Fibroblast of skin of right quadriceps (primary cell): Measurements from ENCODE around the gene DCLK1.
A peak's percentile ranks its signal among the peaks of the same experiment; 100 is the strongest.

Source experiments
- DNase-seq: peaks from one replicate; pipeline ENCODE4 v3.0.0-alpha.2; 2013

DCLK1 gene

GRCh38 chr13:35856084-35856483, 275.1 kb downstream of the DCLK1 start:
- DNase-seq = no peak

- peak; percentile 36 for DNase-seq
Measured at GRCh38 chr13:35855531-35856019, 275.6 kb downstream of the DCLK1 start.

- no peak for DNase-seq
Measured at GRCh38 chr13:35854286-35854685, 276.9 kb downstream of the DCLK1 start.

- no peak for DNase-seq
Measured at GRCh38 chr13:35851881-35852280, 279.3 kb downstream of the DCLK1 start.

- no peak for DNase-seq
Measured at GRCh38 chr13:35851356-35851755, 279.8 kb downstream of the DCLK1 start.

- DNase-seq = no peak
Measured at GRCh38 chr13:35850569-35850968, 280.6 kb downstream of the DCLK1 start.

GRCh38 chr13:35849256-35849644, 281.9 kb downstream of the DCLK1 start:
- no peak for DNase-seq

- no peak for DNase-seq
Measured at GRCh38 chr13:35848336-35849255, 282.6 kb downstream of the DCLK1 start.

- no peak for DNase-seq
Measured at GRCh38 chr13:35843272-35843671, 287.9 kb downstream of the DCLK1 start.

GRCh38 chr13:35841060-35841521, 290.1 kb downstream of the DCLK1 start:
- no peak for DNase-seq

- DNase-seq = no peak
Measured at GRCh38 chr13:35839806-35840205, 291.4 kb downstream of the DCLK1 start.

GRCh38 chr13:35838356-35838755, 292.8 kb downstream of the DCLK1 start:
- DNase-seq = peak; percentile 91

GRCh38 chr13:35836446-35836845, 294.7 kb downstream of the DCLK1 start:
- peak; percentile 32 for DNase-seq

- no peak for DNase-seq
Measured at GRCh38 chr13:35835989-35836388, 295.2 kb downstream of the DCLK1 start.

- DNase-seq = no peak
Measured at GRCh38 chr13:35833608-35834275, 297.4 kb downstream of the DCLK1 start.

GRCh38 chr13:35833031-35833430, 298.2 kb downstream of the DCLK1 start:
- DNase-seq = no peak

GRCh38 chr13:35832551-35832950, 298.6 kb downstream of the DCLK1 start:
- DNase-seq = peak; percentile 28

GRCh38 chr13:35830850-35831450, 300.2 kb downstream of the DCLK1 start:
- no peak for DNase-seq

GRCh38 chr13:35826626-35827254, 304.4 kb downstream of the DCLK1 start:
- no peak for DNase-seq

GRCh38 chr13:35824825-35825224, 306.4 kb downstream of the DCLK1 start:
- no peak for DNase-seq

GRCh38 chr13:35824395-35824794, 306.8 kb downstream of the DCLK1 start:
- no peak for DNase-seq

- no peak for DNase-seq
Measured at GRCh38 chr13:35822666-35823065, 308.5 kb downstream of the DCLK1 start.

GRCh38 chr13:35818633-35819067, 312.5 kb downstream of the DCLK1 start:
- peak; percentile 55 for DNase-seq
